SK-N-SH treated with all-trans-retinoic acid at 6 μM for 48 hours (cell line): ENCODE results near the gene DUSP16.

ENCODE experiments used
- BACH2 ChIP-seq: fragments of 250-450 bp; sonication (Bioruptor Pico); IDR thresholded peaks from 2 replicates; pipeline ENCODE4 v1.9.0; 2021; ENCODE audit warnings: mild to moderate bottlenecking, borderline replicate concordance
- ESRRG ChIP-seq: fragments of 250-450 bp; sonication (Bioruptor Pico); IDR thresholded peaks from 2 replicates; pipeline ENCODE4 v1.6.1; 2021; ENCODE audit warnings: mild to moderate bottlenecking
- OSR1 ChIP-seq: fragments of 250-450 bp; sonication (Bioruptor Pico); IDR thresholded peaks from 2 replicates; pipeline ENCODE4 v1.8.0; 2022; ENCODE audit warnings: moderate library complexity, mild to moderate bottlenecking, inconsistent platforms
- RARB ChIP-seq: fragments of 250-450 bp; sonication (Bioruptor Pico); IDR thresholded peaks from 2 replicates; pipeline ENCODE4 v1.8.0; 2021; ENCODE audit warnings: mild to moderate bottlenecking, moderate library complexity
- TCF4 ChIP-seq: fragments of 250-450 bp; sonication (Bioruptor Pico); IDR thresholded peaks from 2 replicates; pipeline ENCODE4 v1.8.0; 2021; ENCODE audit warnings: mild to moderate bottlenecking, moderate library complexity, borderline replicate concordance
- TOX ChIP-seq: fragments of 250-450 bp; sonication (Bioruptor Pico); IDR thresholded peaks from 2 replicates; pipeline ENCODE4 v1.8.0; 2021; ENCODE audit warnings: mild to moderate bottlenecking, moderate library complexity, borderline replicate concordance
- ZFP3 ChIP-seq: fragments of 250-450 bp; sonication (Bioruptor Pico); IDR thresholded peaks from 2 replicates; pipeline ENCODE4 v1.5.0; 2020; ENCODE audit warnings: mild to moderate bottlenecking, moderate library complexity
- ZFP30 ChIP-seq: fragments of 450-650 bp; formaldehyde crosslinking; IDR thresholded peaks from 2 replicates; pipeline ENCODE4 v1.5.0; 2022; ENCODE audit warnings: mild to moderate bottlenecking, moderate library complexity
- TF ChIP-seq, protein P1 (sequence below): fragments of 250-450 bp; sonication (Bioruptor Pico); IDR thresholded peaks from 2 replicates; pipeline ENCODE4 v1.8.0; 2020; ENCODE audit warnings: mild to moderate bottlenecking, moderate library complexity, borderline replicate concordance

DNA sequence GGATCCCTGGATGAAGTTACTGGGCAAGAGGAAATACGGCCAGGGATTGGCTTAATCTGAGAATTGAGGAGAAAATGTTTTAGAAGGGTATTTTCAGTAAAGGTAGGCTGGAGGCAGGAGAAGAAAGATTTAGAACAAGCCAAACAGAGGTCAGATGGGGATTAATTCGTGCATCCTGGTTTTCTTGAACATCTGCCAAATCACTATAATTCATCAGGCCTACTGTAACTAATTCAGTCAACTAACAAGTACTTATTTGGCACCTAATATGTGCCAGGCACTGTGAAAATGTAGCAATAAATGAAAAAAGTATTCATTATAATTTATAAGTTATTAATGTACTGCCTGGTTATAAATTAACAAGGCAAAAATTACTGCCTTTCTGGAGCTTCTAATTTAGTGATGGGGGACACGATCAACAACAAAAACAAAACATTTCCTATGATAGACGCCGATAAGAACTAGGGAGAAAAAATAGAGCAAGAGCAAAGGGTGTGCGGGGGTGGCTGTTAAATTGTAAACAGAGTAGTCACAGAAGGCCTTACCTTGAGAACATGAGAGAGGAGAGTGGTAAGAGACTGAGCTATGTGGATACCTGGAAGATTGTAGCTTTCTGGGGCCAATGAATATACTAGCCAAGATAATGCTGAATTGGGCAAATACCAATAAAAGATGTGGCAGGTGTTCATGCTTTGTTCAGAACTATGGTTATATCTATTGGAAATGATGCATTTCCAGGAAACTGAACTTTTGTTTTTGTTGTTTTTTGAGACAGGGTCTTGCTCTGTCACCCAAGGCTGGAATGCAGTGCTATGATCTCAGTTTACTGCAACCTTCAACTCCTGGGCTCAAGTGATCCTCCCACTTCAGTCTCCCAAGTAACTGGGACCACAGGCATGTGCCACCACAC, 34.0 kb downstream of the DUSP16 start:
- TF ChIP-seq ZFP30 (CRISPR knock-in tag) = no peak
- no peak for TF ChIP-seq BACH2 (CRISPR knock-in tag)
- no peak for TF ChIP-seq ESRRG (CRISPR knock-in tag)
- TF ChIP-seq ZFP3 (CRISPR knock-in tag) = no peak
- TF ChIP-seq, protein P1, sequence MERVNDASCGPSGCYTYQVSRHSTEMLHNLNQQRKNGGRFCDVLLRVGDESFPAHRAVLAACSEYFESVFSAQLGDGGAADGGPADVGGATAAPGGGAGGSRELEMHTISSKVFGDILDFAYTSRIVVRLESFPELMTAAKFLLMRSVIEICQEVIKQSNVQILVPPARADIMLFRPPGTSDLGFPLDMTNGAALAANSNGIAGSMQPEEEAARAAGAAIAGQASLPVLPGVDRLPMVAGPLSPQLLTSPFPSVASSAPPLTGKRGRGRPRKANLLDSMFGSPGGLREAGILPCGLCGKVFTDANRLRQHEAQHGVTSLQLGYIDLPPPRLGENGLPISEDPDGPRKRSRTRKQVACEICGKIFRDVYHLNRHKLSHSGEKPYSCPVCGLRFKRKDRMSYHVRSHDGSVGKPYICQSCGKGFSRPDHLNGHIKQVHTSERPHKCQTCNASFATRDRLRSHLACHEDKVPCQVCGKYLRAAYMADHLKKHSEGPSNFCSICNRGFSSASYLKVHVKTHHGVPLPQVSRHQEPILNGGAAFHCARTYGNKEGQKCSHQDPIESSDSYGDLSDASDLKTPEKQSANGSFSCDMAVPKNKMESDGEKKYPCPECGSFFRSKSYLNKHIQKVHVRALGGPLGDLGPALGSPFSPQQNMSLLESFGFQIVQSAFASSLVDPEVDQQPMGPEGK (CRISPR knock-in tag) = no peak
- no peak for TF ChIP-seq RARB
- TF ChIP-seq TOX (CRISPR knock-in tag) = no peak
- TF ChIP-seq TCF4 (CRISPR knock-in tag) = no peak
- no peak for TF ChIP-seq OSR1
